ENCODE measurements around the gene WRNIP1.

GRCh38 chr6:2819978-2820377 is 54.8 kb downstream of the WRNIP1 start:
- no peak for TF ChIP-seq CTCF (IDR thresholded peaks at IDR 0.05 in 2 of 3, conservative IDR thresholded peaks at IDR 0.05 in 1 of 3; ENCODE audit: borderline replicate concordance in 1 of 3, insufficient read depth in 1 of 3, low read depth in 2 of 3, low read length in 2 of 3)
- no peak for TF ChIP-seq MAX (IDR thresholded peaks at IDR 0.05)
- TF ChIP-seq JUND (IDR thresholded peaks at IDR 0.05) = no peak

All from HCT116 (cell line).